Suprapubic skin (tissue), 4 donors: Measurements from ENCODE around the gene TCERG1L. TPM values are rescaled to one million over a fixed set of nuclear protein-coding genes. Genes with fewer than 3 reads are reported as not detected.
"Not testable (repeated sequence)": the region's sequence is repeated elsewhere in the genome, so short reads cannot be mapped to it uniquely, and the experiment has no call there.

Experiments
- DNase-seq, 2 donors: peaks; one replicate each; pipeline ENCODE4 v3.0.0-alpha.2; 2019; ENCODE audit warnings: low spot score in 2 of 2
- H3K27ac ChIP-seq: fragments of 200-600 bp; sonication (generic); one replicate; pipeline ENCODE4 v1.5.1; 2019
- H3K27me3 ChIP-seq: fragments of 200-600 bp; sonication (generic); one replicate; pipeline ENCODE4 v1.5.1; 2019
- H3K36me3 ChIP-seq: fragments of 200-600 bp; sonication (generic); one replicate; pipeline ENCODE4 v1.5.1; 2019
- H3K4me1 ChIP-seq: fragments of 200-600 bp; sonication (generic); one replicate; pipeline ENCODE4 v1.5.1; 2019
- H3K4me3 ChIP-seq: fragments of 200-600 bp; sonication (generic); one replicate; pipeline ENCODE4 v1.5.1; 2019; ENCODE audit warnings: mild to moderate bottlenecking
- H3K9me3 ChIP-seq: fragments of 200-600 bp; sonication (generic); one replicate; pipeline ENCODE4 v1.5.1; 2019
- EP300 ChIP-seq: sonication (generic); formaldehyde crosslinking; IDR thresholded peaks from one replicate; pipeline ENCODE4 v1.6.1; 2017; ENCODE audit warnings: antibody characterized with exemption
- POLR2A ChIP-seq, 2 donors: fragments of 450-650 bp; IDR thresholded peaks; one replicate each; pipeline ENCODE4 v1.6.1; 2017; ENCODE audit warnings: antibody characterized with exemption in 2 of 2, mild to moderate bottlenecking in 2 of 2, moderate library complexity in 2 of 2
- POLR2AphosphoS5 ChIP-seq, 3 donors: sonication (generic); formaldehyde crosslinking; IDR thresholded peaks; one replicate each; pipeline ENCODE4 v1.6.1; 2017; ENCODE audit warnings: antibody characterized with exemption in 3 of 3
- WGBS: methylation state at CpG from one replicate; pipeline ENCODE4 v1.1.5; 2018; 5-methylcytosine and 5-hydroxymethylcytosine counted together
- total RNA-seq, 4 donors: library from RNA; depleted of rRNA; stranded (reverse); fragments of >200 nt; gene quantifications; one replicate each; pipeline ENCODE4 v1.1.0, GENCODE V29; 2016
- TF ChIP-seq, protein P1 (sequence below), 2 donors: fragments of 200-600 bp in 1 of 2; fragments of 450-650 bp in 1 of 2; sonication (generic) in 1 of 2; IDR thresholded peaks; one replicate each; pipeline ENCODE4 v1.5.1; 2016 to 2019; ENCODE audit warnings: antibody characterized with exemption in 2 of 2, mild to moderate bottlenecking in 1 of 2, moderate library complexity in 1 of 2

The TCERG1L gene
- total RNA-seq, 4 donors from 2014 or later, result 0.32 to 1.0 (median 0.51) TPM

DNA sequence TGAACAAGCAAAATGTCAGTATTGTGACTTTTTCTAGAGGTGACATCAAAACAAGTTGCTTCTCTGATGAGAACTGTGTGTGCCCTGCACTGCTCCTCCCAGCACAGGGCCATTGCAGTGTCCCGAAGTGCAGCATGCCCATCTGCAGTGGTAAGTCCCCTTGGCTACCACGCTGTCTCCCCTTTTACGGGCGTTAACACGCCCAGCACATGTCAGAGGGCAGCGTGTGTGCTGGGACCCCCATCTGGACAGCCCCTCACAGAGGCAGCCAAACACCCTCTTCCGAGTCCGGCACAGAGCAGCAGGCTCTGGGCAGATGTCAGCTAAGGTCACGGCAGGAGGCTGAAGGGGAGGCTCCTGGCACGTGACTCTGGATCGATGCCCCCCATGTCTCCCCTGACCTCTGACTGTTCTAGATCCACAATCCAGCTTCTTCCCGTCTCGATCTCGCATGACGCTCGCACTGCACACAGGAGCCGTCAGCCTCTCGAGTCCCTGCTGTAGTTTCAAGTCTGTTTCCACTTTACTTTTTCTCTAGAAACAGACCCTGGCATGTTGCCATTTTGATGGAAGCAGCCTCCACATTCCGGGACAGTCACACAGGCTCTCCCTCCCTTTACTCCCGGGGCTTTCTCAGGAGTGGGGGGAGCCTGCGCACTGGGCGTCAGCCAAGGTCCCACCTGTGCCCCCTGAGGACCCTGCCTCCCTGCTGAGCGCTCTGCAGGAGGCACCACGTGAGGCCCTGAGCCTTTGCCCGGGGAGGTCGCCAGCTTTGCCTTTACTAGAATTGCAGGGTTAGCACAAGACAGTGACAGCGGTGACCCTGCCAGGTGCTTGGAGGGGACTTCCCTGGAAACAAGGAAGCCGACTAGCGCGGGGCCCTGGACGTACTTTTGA is 133.8 kb downstream of the TCERG1L start:
- 41% methylated on average over 15 of the region's 31 CpGs for WGBS
- DNase-seq, result peak in 1 of 2 donors; percentile 69
- TF ChIP-seq POLR2A (IDR thresholded peaks at IDR 0.05) (no peak), EP300 (no peak), POLR2AphosphoS5 (IDR thresholded peaks at IDR 0.05) (no peak)
- TF ChIP-seq, protein P1, sequence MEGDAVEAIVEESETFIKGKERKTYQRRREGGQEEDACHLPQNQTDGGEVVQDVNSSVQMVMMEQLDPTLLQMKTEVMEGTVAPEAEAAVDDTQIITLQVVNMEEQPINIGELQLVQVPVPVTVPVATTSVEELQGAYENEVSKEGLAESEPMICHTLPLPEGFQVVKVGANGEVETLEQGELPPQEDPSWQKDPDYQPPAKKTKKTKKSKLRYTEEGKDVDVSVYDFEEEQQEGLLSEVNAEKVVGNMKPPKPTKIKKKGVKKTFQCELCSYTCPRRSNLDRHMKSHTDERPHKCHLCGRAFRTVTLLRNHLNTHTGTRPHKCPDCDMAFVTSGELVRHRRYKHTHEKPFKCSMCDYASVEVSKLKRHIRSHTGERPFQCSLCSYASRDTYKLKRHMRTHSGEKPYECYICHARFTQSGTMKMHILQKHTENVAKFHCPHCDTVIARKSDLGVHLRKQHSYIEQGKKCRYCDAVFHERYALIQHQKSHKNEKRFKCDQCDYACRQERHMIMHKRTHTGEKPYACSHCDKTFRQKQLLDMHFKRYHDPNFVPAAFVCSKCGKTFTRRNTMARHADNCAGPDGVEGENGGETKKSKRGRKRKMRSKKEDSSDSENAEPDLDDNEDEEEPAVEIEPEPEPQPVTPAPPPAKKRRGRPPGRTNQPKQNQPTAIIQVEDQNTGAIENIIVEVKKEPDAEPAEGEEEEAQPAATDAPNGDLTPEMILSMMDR (IDR thresholded peaks at IDR 0.05), result no peak
- H3K9me3 ChIP-seq, result no peaks in the 10 kb centered on the region
- H3K36me3 ChIP-seq, result no peaks in the 10 kb centered on the region
- no peak overlapping the region for H3K27ac ChIP-seq
- H3K4me3 ChIP-seq, result no peak overlapping the region
- H3K27me3 ChIP-seq, result peaks cover 24% of the 10 kb centered on the region
- peaks cover 9% of the 10 kb centered on the region for H3K4me1 ChIP-seq

DNA sequence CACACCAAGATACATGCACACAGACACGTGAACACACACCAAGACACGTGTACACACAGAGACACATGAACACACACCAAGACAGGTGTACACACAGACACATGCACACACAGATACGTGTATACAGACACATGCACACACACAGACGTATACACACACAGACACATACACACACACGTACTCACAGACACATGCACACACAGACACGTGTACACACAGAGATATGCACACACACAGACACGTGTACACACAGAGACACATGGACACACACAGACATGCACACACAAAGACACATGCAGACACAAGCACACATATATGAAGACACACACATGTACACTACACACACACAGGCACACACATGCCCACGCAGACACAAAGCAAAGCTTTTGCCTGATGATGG is 134.6 kb downstream of the TCERG1L start:
- H3K27ac ChIP-seq, result no peak overlapping the region

DNA sequence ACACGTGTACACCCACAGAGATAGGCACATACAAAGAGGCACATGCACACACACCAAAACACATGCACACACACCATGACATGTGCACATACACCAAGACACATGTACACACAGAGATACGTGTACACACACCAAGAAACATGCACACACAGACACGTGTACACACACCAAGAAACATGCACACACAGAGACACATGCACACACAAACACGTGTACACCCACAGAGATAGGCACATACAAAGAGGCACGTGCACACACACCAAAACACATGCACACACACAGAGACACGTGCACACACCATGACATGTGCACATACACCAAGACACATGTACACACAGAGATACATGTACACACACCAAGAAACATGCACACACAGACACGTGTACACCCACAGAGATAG is 135.2 kb downstream of the TCERG1L start:
- not testable (repeated sequence) for H3K36me3 ChIP-seq, H3K27ac ChIP-seq, H3K9me3 ChIP-seq, DNase-seq, H3K4me3 ChIP-seq, H3K4me1 ChIP-seq
- peaks cover 24% of the 10 kb centered on the region for H3K27me3 ChIP-seq
- WGBS, result 76% methylated on average over 7 of the region's 7 CpGs

More for the DNA sequence above, 134.6 kb downstream of the TCERG1L start:
- Histone ChIP-seq H3K4me3 (no peak overlapping the region), H3K36me3 (no peaks in the 10 kb centered on the region), H3K4me1 (peaks cover 9% of the 10 kb centered on the region), H3K27me3 (peaks cover 24% of the 10 kb centered on the region), H3K9me3 (no peaks in the 10 kb centered on the region)
- no peak for DNase-seq
- WGBS, result 78% methylated on average over 8 of the region's 8 CpGs
- TF ChIP-seq POLR2A (IDR thresholded peaks at IDR 0.05), result no peak
- no peak for TF ChIP-seq EP300
- TF ChIP-seq, protein P1 (IDR thresholded peaks at IDR 0.05), result no peak
- no peak for TF ChIP-seq POLR2AphosphoS5 (IDR thresholded peaks at IDR 0.05)

DNA sequence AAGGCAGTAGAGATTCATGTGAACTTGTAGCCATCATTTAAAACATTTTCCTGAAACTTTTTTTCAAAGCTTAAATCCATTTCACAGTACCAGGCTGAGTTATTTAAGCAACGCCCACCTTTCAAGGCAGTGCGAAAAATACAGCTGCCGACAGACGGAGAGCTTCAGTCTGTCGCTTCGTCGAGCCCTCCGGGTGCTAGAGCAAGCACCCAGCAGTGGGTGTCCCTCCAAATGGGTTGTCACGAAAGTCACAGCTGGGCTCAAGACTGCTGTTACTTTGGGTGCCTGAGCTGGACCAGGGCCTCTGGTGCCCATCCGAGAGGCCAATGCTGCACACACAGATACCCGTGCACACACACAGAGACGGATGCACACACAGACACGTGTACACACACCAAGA is 135.6 kb downstream of the TCERG1L start:
- DNase-seq, result peak in 1 of 2 donors; percentile 49
- WGBS, result 91% methylated on average over 12 of the region's 13 CpGs
- TF ChIP-seq EP300, result no peak

DNA sequence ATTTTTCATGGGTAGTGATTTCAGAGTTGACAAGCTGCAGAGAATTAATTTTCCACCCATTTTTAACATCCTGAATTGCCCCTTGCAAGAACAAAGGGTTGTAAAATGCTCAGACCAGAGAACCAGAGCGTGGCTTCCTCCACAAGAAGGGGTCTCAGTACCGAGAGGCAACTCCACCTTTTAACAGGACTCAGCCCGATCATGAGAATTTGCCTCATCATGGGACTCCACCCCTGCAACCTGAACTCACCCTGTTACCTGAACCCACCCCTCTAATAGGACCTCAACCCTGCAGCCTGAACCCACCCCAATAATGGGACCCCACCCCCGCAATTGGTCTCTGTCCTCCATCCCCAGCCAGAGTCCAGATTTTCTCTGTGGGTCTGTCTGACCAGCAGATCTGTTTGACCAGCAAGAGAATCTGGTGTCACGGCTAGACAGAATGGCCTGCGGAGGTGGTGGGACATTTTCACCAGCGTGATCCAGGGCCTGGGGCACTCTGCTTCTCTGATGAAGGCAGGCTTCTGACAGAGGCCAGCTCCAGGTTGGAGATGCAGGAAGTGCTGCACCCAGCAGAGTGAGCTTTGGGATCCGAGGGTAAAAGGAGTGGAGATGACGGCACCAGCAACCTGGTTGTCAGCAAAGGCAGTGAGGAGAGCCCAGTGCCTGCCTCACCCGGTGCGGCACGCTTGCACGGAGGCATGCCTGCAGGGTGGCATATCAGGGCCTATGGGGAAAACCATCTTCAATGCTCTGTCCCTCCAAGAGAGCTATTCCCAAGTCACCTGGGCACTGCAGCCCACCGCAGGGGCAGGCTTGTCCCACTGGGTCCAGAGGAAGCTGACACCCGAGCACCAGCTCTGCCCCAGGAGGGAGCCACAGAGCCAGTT is 136.6 kb downstream of the TCERG1L start:
- DNase-seq, result peak in 1 of 2 donors; percentile 47
- no peaks in the 10 kb centered on the region for H3K36me3 ChIP-seq
- H3K4me1 ChIP-seq, result peaks cover 9% of the 10 kb centered on the region
- TF ChIP-seq EP300 (no peak), POLR2A (IDR thresholded peaks at IDR 0.05) (no peak), POLR2AphosphoS5 (IDR thresholded peaks at IDR 0.05) (no peak)
- TF ChIP-seq, protein P1 (IDR thresholded peaks at IDR 0.05), result no peak
- no peak overlapping the region for H3K27ac ChIP-seq
- H3K27me3 ChIP-seq, result peaks cover 18% of the 10 kb centered on the region
- H3K9me3 ChIP-seq, result no peaks in the 10 kb centered on the region
- 84% methylated on average over 14 of the region's 15 CpGs for WGBS
- H3K4me3 ChIP-seq, result no peak overlapping the region

More for the DNA sequence above, 135.6 kb downstream of the TCERG1L start:
- H3K27me3 ChIP-seq, result peaks cover 22% of the 10 kb centered on the region
- no peak overlapping the region for H3K27ac ChIP-seq
- no peak overlapping the region for H3K4me3 ChIP-seq
- H3K9me3 ChIP-seq, result no peaks in the 10 kb centered on the region
- no peaks in the 10 kb centered on the region for H3K36me3 ChIP-seq
- peaks cover 9% of the 10 kb centered on the region for H3K4me1 ChIP-seq

DNA sequence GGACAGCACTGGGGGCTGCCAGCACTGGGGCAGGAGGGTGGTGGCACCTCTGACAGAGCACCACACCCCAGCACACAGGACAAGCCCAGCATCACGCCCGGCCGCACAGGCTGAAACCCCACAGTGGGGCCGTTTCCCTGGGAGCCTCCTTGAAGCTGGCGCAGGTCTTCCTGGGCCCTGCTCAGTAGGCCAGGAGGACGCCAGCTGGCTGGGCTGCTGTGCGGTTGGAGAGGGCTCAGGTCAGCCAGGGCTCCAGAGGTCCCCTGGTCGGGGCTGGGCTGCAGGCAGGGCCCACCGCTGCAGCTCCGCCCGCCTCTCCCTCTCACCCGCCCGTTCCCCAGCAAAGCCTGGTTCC is 137.3 kb downstream of the TCERG1L start:
- TF ChIP-seq POLR2A (IDR thresholded peaks at IDR 0.05) (no peak), EP300 (no peak), POLR2AphosphoS5 (IDR thresholded peaks at IDR 0.05) (no peak)
- TF ChIP-seq, protein P1 (IDR thresholded peaks at IDR 0.05), result no peak

More for the DNA sequence above, 137.3 kb downstream of the TCERG1L start:
- Histone ChIP-seq H3K4me1 (peaks cover 9% of the 10 kb centered on the region), H3K9me3 (no peaks in the 10 kb centered on the region), H3K27ac (no peak overlapping the region), H3K4me3 (no peak overlapping the region), H3K27me3 (peaks cover 12% of the 10 kb centered on the region), H3K36me3 (no peaks in the 10 kb centered on the region)
- WGBS, result 75% methylated on average over 8 of the region's 13 CpGs
- DNase-seq, result peak in 1 of 2 donors; percentile 38
